ELF-1 (cell line): ENCODE measurements around the gene DNAJC18.
A peak's percentile ranks its signal among the peaks of the same experiment; 100 is the strongest.
"Not testable (repeated sequence)": the region's sequence is repeated elsewhere in the genome, so short reads cannot be mapped to it uniquely, and the experiment has no call there.

Source experiments
- DNase-seq: peaks from one replicate; pipeline ENCODE4 v3.0.0-alpha.2; 2016; ENCODE audit warnings: low read depth, low spot score

Gene DNAJC18

DNA sequence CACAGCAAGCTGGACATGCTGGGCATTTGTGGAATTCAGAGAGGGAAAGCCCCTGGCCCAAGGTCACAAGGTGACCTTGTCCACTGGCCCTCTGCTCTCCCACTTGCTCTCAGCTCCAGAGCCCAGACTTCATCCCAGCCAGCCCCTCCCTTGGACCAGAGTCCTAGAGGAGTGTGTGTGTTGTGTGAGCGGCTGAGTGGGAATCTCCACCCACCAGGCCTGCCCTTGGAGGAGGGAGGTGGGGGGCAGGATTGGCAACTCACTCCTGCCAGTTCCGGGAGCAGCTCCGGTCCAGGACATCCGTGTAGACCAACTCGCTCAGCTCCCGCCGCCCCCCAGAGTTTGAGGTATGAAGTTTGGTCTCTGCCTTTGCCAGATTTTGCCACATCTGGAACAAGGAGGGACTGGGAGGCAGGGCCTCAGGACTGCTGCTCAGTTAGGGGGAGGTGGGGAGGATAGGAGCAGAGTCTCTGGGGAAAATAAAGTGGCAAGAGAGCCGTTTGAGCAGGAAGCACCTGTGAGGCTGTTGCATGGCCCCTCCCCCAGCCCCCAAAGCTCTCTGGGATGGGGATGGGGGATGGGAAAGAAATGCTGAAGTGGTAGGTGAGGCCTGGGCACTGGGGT, 51.0 kb downstream of the DNAJC18 start:
- DNase-seq = no peak

DNA sequence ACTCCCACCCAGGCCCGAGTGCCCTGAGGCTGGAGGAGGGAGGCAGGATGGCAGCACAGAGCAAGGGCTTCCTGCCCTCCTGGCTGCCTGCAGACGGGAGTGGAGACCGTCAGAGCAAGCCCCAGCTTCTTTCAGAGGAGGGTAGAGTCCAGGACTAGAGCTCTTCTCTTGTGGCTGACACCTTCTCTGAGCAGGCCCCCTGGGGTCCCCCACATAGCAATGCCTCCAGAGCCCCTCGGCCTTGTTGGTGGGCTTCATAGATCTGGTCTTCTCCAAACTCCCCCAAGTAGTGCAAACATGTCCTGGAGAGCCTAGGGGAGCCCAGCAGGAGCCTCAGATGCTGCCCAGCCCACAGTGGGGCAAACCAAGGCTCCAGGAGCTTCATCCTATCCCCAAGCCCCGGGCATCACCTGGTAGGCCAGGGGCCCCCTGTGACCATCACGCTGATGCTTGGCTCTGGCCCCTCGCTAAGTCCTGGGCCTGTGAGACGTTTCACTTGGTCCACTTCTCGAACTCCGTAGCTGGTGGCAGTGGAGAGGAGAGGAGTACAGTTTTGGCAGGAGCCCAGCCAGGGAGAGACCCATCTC, 51.6 kb downstream of the DNAJC18 start:
- DNase-seq = no peak

DNA sequence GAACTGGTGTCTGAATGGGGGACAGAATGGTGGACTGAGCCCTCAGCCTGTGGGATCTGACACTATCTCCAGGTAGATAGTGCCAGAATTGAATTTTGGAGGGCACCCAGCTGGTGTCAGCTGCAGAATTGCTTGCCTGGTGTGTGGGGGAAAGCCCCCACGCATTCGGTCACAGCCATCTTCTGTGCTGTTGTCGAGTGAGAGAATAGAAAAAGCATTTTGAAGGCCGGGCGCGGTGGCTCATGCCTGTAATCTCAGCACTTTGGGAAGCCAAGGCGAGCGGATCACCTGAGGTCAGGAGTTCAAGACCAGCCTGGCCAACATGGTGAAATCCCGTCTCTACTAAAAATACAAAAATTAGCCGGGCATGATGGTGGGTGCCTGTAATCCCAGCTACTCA, 52.4 kb downstream of the DNAJC18 start:
- DNase-seq = not testable (repeated sequence)

DNA sequence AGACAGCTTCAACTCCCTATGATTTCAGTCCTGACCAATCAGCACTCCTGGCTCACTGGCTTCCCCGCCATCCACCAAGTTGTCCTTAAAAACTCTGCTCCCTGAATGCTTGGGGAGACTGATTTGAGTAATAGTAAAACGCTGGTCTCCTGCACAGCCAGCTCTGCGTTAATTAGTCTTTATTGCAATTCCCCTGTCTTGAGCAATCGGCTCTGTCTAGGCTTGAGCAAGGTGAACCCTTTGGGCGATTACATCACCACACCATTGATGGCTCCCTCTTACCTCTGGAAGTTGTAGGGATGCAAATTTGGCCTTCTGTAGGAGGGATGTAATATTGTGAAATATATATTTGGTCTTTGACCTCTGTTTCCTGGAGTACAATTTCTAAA, 53.3 kb downstream of the DNAJC18 start:
- DNase-seq = no peak

DNA sequence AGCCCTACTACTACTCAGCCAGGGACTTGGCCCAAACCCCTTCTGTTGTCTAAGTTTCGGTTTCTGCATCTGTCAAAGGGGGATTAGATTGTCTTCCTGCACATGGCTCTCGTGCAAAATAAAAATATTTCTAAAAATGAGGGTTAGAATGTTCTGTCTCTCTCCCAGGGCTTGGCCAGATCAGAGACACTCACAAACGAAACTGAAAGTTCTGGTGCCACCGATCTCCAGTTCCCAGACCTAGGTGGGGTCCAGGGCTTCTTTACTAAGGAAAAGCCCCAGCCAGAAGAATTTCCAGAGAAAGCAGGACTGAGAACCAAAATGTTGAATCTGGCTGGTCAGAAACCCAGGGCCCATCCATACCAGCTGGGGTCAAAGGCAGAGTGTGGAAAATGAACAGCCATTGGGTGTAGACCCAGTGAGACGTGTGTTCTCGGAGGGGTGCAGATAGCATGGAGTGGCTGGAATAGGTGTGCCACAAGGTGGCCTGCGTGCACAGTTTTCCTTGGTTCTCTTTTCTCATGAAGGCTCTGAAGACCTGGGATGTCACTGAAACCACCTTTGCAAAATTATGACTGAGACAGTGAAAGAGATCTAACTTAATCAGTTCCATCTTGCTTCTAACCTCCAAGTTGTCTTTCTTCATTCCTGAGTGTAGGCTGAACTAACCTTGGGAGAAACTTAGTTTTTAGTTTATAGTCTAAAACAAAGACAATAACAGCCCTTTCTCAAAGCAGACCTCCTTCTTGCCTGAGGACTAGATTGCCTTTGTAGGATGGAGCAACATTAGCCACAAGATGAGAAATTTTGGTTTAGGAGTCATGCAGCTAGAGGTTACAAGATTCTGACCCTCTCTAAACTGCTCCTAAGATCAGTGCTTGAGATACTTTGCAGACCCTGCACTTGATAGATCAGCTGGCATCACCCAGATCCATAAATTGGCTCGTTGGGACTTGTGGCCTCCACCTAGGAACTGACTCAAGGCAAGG, 54.0 kb downstream of the DNAJC18 start:
- no peak for DNase-seq

DNA sequence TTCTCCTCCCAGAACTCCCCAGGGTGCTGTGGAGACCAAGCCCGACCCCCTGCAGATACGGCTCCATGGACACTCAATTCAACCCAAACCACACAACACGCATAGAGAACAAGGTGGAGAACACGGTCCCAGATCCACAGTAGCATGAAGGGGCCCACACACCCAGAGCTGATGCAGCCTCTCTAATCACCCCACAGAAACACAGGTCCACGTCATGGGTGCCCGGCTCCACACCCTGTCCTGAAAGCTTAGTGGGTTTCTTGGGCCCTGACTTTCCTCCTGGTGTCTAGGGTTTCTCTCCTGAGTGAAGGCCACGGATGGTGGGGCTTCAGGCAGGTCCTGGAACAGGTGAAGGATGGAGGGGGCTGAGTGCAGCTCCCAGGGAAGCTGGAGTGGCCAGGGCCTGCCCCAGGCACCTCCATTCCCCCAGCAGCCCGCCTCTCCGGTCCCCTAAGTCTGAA, 54.7 kb downstream of the DNAJC18 start:
- no peak for DNase-seq

DNA sequence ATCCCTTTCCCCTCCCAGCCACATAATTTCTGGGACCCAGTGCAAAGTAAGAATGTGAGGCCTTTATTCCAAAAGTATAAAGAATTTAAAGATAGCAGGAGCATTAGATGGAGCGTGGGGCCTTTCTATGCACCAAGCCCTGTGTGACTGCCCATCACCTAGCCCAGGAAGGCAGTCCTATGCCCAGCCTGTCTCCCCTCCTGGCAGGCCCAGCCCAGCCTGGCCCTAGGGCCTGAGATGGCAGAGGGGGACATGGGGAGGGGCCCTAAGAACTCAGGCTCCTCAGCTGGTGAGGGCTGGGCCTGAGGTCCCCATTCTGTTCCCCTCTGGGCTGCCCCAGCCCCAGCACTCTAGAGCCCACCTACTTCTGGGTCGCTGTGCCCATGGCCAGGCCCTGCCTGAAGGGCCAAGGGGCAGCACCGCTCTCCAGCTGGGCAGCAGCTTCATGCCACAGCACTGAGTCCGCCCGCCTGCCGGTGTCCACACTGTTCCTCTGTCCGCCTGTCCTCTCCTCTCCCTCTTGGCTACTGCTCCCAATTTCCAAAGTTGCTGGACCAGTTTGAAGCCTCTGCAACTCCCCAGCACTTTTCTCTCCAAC, 55.2 kb downstream of the DNAJC18 start:
- DNase-seq = no peak

DNA sequence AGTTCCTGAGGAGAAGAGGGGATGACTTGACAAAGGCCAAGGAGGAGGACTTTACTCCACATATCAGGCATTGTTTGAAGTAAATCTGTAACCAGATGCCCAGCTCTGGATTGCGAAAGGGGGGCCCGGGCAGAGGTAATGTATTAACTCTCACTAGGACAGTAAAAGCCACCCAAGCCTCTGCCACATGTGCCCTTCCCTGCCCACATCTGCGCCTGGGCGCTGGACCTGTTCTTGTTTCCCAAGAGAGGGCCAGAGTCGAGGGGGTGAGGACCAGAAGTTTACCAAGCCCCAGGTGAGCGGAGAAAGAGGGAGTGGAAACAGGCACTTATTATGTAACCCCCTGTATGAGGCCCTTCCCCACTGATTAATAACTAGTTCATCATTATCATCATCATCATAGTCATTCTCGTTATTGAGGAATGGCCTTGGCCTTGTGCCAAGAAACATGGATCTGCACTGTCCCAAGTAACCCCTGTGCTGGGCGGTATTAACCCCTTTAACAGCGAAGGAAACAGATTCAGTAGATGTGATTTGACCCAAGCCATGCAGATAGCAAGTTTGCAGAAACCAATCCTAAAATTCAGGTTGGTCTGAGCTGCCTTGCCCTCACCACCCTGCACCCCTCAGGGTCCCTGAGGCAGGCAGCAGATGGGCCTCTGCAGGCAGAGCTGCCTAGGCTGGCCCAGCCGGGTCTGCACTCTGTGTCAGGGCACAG, 55.9 kb downstream of the DNAJC18 start, which contains the start of gene SLC23A1:
TSS of gene SLC23A1 (minus strand) at position 23 of the 718 bp plus-strand sequence. CDS start 44 bp downstream, outside the sequence.
- DNase-seq = no peak

DNA sequence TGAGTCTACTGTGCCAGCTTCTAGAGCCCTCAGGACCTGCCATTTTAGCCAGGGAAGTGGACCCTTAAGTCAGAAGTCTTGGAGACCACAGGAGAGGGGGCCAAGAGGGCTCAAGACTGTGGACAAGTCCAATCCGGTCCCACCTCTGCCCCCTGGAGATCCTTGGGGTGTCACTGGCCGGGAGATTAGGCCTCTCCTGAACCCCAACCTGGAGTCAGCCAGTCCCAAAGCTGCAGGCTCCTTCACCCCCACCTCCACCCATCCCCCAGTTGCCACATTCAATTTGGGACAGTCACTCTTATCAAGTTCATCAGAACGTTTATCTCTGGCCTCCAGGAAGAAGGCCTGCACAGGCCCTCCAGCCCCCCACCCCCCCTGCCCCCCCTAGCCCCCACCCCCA, 56.5 kb downstream of the DNAJC18 start:
- no peak for DNase-seq

DNA sequence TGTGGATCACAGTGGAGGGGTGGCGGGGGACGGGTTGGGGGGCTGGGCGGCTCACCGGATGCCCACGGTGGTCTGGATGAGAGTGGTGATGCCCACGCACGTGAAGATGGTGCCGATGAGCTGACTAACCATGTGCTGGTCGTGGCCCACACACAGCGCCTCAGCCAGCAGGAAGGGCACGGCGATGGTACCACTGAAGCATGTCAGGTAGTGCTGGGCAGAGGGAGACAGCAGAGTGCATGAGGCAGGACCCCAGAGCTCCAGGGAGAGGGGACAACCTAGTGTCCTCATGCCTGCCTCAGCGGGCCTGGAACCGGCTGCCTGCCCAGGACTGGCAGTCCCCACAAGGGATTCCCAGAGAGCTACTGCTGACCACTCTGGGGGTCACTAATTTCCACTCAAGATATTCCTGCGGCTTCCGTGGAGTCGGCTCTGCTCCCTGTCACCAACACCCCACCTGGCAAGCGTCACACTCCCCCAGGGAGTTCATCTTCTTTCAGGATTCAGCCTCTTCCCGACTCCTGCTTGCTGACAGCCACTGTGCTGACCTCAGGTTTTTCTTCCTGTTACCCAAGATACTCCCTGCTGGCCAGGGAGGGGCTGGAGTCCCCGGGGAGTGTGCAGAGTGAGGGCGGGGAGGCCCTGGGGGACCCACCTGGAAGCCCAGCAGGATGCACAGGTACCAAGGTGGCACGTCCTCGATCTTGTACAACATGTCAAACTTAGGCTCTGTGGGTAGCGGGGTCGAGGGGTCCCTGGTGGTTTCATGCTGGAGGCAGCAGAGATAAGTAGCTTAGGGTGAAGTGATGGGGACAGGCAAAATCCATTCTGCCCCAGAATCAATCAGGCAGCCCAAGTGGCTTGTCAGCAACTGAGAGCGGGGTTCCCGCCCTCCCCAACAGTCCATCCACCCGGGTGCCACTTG, 57.2 kb downstream of the DNAJC18 start:
- no peak for DNase-seq

DNA sequence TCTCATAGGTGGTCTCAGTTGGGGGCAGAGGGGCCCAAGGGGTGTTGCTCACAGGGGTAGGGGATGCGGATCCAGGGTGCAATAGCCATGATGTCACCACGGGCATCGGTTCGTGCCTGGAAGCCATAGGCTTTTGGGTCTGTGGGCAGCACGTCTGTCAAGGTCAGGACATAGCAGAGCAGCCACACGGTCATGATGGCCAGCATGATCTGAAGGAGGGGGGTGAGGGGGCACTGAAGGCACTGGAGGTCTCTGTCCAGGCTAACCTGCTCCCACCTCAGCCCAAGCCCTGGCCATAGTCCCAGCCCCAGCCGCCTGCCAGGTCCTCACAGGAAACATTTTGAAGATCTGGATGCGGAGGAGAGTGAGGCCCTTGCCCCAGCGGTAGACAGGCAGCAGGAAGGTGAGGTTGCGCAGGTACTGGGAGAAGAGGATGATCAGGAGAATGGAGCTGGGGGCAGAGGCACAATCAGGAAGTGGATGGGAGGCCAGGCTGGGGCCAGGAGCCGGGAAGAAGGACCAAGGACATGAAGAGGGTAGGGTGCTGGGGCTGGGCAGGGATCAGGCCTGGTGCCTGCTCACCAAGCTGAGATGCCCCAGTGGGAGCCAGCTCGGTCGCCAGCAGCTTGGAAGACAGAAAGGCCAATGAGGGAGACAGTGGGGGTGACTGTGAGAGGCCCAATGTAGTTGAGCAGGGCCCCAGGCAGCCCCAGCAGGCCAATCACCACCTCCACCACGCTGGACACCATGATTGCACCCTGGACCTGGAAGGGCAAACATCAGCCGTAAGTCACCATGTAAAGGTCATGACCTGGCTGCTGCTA, 59.5 kb downstream of the DNAJC18 start:
- no peak for DNase-seq

DNA sequence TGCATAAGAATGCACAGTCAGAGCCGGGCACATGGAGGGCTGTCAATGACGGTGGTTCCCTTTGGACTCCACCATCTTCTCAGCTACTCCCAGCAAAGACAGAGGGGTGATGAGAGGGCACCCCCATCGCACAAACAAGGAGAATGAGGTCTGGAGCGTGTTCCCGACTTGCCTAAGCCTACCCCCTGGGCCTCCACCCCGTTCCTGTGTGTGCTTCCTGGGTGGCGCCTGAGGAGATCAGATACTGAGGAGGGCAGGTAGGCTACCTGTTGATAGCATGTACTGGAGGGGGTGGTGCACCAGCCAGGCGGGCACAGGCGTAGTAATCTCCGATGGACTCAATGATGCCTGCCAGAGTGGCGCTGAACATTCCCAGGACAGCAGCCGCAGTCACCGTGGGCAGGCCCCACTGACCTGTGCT, 60.4 kb downstream of the DNAJC18 start:
- no peak for DNase-seq

DNA sequence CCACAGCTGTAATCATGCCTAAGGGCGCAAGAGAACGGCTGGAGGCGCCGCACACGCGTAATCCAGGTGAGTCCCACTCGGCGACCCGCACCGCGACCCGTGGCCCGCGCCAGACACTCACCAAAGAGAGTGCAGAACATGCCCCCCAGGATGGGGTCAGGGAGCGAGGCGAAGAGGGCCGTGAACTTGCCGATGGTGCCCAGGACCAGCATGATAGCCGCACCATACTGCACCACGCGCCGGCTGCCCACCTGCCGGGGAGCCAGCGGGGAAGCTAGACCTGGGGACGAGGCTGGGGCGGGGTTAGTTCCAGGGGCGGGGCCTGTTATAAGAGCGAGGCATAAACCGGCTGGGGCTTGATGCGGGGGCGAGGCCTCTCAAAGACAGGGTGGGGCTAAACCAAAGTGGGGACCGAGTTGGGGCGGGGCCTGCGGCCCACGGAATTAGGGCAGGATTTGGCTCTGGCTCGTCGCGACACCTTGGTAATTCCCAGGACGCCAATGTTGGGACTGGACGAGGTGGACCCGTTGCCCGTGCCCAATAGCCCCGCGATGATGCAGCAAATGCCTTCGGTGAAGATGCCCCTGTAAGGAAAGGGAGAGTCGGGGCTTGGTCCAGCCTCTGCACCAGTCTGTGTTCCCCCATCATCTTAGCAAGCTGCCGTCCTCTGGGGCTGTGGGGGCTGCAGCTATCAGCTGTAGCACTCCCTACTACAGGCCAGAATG, 61.1 kb downstream of the DNAJC18 start:
- peak; percentile 29 for DNase-seq

DNA sequence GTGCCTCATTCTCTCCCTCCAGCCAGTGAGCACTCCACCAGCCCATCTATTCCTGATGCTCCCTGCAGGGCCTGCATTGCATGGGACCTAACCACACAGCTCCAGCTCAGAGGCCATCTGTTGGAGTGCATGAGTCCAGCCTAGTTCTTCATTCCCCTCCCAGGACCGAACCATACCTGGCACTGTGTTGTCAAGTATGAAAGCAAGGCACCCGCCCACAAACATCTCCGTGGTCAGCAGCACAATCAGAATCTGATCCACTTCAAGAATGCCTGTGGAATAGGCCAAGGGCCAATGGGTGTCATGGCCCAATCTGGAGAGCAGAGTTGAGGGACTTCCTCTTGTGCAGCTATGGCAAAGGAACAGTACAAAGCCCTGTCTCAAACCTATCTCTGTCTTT, 62.1 kb downstream of the DNAJC18 start:
- DNase-seq = no peak

DNA sequence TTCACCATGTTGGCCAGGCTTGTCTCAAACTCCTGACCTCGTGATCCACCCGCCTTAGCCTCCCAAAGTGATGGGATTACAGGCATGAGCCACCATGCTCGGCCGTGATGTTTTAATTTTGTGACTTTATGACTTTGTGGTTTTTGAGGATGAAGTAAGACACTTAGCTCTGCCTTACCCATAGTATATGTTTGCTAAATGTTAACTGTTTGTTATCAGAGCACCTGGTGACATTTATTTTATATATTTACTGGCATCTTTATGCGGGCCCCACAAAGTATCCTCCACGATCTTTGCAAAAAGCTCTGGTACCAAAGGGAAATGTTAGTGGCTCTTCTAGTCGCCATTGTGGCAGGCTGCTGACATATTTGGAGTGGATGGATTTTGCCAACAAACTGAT, 63.0 kb downstream of the DNAJC18 start:
- no peak for DNase-seq

DNA sequence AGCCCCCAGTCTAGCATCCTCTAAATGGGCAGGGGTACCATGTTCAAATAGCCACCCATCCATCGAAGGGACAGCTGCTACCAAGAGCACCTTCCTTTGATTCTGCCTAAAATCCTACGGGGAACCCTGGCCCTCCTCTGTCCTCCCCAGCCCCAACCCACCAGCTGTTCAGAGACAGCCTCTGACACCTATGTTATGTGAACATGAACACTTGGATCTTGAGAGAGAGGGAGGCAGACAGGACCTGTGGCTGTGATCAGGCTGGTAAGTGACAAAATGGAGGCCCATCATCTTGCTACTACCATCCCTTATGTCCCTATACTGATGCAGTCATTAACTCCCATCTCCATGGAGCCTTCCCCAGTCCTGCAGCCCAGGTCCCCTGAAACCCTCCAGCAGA, 64.4 kb downstream of the DNAJC18 start:
- no peak for DNase-seq

DNA sequence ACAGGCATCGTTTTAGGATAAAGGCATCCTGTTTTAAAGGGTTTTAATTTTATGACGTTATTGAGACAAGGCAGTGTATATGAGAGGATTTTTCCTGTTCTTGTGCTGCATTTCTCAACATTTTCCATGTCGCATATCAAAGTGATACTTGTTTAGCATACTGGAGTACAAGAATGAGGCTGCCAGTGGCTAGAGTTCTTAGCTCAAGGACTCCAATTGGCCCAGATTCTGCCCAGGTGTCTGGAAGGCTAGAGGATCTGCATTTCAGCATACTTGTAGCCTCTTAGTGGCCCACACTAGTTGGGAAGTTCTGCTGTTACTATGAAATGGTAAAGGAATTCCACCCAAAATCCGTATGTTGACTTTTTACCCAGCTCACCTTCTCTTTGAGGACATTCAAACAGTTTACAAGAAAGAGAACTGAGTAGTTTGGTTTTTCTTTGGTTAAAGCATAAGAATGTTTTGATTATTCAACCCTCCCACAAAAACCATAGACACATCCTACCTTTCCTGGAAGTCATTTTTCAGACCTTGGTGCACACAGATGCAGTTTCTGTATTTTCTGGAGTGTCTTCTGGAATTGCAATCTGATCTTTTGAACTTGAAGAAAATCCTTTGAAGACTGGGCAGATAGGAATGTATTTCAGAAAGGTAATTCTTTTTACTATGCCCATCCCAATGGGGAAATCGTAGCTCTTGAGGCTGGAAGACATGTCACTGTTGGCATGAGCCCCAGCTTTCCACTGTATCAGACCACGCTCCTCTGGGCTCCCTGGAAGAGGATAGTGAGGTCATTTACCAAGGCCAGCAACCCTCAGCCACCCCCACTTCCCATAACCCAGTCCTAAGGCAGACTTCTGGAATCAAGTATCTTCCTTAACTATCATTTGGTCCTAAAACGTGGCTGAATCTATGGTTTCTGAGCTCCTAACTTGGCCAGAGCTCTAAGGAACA, 67.6 kb downstream of the DNAJC18 start:
- no peak for DNase-seq
